NCI-H1048 (cell line): ENCODE data around the gene ST7.

Source experiments
- DNase-seq: peaks from one replicate; lab custom pipeline; 2025; lab: John Stamatoyannopoulos, UW

The ST7 gene

GRCh38 chr7:117157241-117158209 is 204.2 kb downstream of the ST7 start:
- no peak for DNase-seq

- no peak for DNase-seq
Observed at GRCh38 chr7:117158941-117159697, 205.8 kb downstream of the ST7 start.

GRCh38 chr7:117163101-117163500 is 209.8 kb downstream of the ST7 start:
- DNase-seq: no peak

- no peak for DNase-seq
Observed at GRCh38 chr7:117164620-117165019, 211.3 kb downstream of the ST7 start.

GRCh38 chr7:117165656-117166055 is 212.4 kb downstream of the ST7 start:
- no peak for DNase-seq

- no peak for DNase-seq
Observed at GRCh38 chr7:117169907-117170306, 216.6 kb downstream of the ST7 start.

GRCh38 chr7:117171106-117171505 is 217.8 kb downstream of the ST7 start:
- no peak for DNase-seq

- DNase-seq: no peak
Observed at GRCh38 chr7:117172283-117172682, 219.0 kb downstream of the ST7 start.

- DNase-seq: no peak
Observed at GRCh38 chr7:117173035-117173770, 219.9 kb downstream of the ST7 start.

- no peak for DNase-seq
Observed at GRCh38 chr7:117176206-117176605, 222.9 kb downstream of the ST7 start.

- no peak for DNase-seq
Observed at GRCh38 chr7:117178600-117178999, 225.3 kb downstream of the ST7 start.

GRCh38 chr7:117179701-117180100 is 226.4 kb downstream of the ST7 start:
- DNase-seq: no peak

- no peak for DNase-seq
Observed at GRCh38 chr7:117183729-117184128, 230.4 kb downstream of the ST7 start.

GRCh38 chr7:117184367-117184766 is 231.1 kb downstream of the ST7 start:
- DNase-seq: no peak

- DNase-seq: no peak
Observed at GRCh38 chr7:117185124-117185523, 231.8 kb downstream of the ST7 start.

GRCh38 chr7:117186218-117187010 is 233.1 kb downstream of the ST7 start:
- no peak for DNase-seq

GRCh38 chr7:117188376-117188775 is 235.1 kb downstream of the ST7 start:
- no peak for DNase-seq

- DNase-seq: no peak
Observed at GRCh38 chr7:117188949-117189592, 235.8 kb downstream of the ST7 start.

- DNase-seq: no peak
Observed at GRCh38 chr7:117190104-117190503, 236.8 kb downstream of the ST7 start.

GRCh38 chr7:117190746-117191435 is 237.6 kb downstream of the ST7 start:
- no peak for DNase-seq
